IPS-18c (cell line): ENCODE results near the gene ABHD17A.
A peak's percentile ranks its signal among the peaks of the same experiment; 100 is the strongest.

ENCODE experiments used
- H3K4me3 ChIP-seq: 2 replicates; pipeline ENCODE4 v1.7.0; 2013; ENCODE audit warnings: low read depth, mild to moderate bottlenecking, low read length, moderate library complexity; ENCODE audit not compliant: insufficient read depth
- H3K9me3 ChIP-seq: one replicate; pipeline ENCODE4 v1.6.1; 2013; ENCODE audit warnings: mild to moderate bottlenecking, low read length, moderate library complexity; ENCODE audit not compliant: control insufficient read depth, insufficient read depth

Gene ABHD17A

GRCh38 chr19:1851654-1852580, 33.4 kb downstream of the ABHD17A start:
- Histone ChIP-seq H3K9me3 (no peaks in the 10 kb centered on the region), H3K4me3 (no peak overlapping the region)

GRCh38 chr19:1850809-1851653, 34.3 kb downstream of the ABHD17A start:
- H3K9me3 ChIP-seq = no peaks in the 10 kb centered on the region
- no peak overlapping the region for H3K4me3 ChIP-seq

GRCh38 chr19:1849886-1850398, 35.4 kb downstream of the ABHD17A start:
- Histone ChIP-seq H3K4me3 (no peak overlapping the region), H3K9me3 (no peaks in the 10 kb centered on the region)

GRCh38 chr19:1849132-1849474, 36.2 kb downstream of the ABHD17A start:
- Histone ChIP-seq H3K4me3 (no peak overlapping the region), H3K9me3 (no peaks in the 10 kb centered on the region)

GRCh38 chr19:1848399-1849131, 36.7 kb downstream of the ABHD17A start, which contains the start of gene REXO1:
TSS of gene REXO1 (minus strand) at chr19:1848483. CDS start at chr19:1848358, 125 bp downstream.
- peak within 1 kb of the TSS; percentile 93 for H3K4me3 ChIP-seq
- H3K9me3 ChIP-seq = no peaks in the 10 kb centered on the region

- H3K4me3 ChIP-seq = peak overlapping the region; percentile 93
- no peaks in the 10 kb centered on the region for H3K9me3 ChIP-seq
Measured at GRCh38 chr19:1847684-1848398, 37.5 kb downstream of the ABHD17A start.

GRCh38 chr19:1847348-1847683, 38.0 kb downstream of the ABHD17A start:
- Histone ChIP-seq H3K9me3 (no peaks in the 10 kb centered on the region), H3K4me3 (peak overlapping the region; percentile 93)

GRCh38 chr19:1846517-1847204, 38.6 kb downstream of the ABHD17A start:
- H3K4me3 ChIP-seq = peak overlapping the region; percentile 93

GRCh38 chr19:1845642-1846041, 39.7 kb downstream of the ABHD17A start:
- Histone ChIP-seq H3K9me3 (no peaks in the 10 kb centered on the region), H3K4me3 (no peak overlapping the region; the same call in 1 of the 2 replicates)

More at GRCh38 chr19:1846517-1847204, 38.6 kb downstream of the ABHD17A start:
- no peaks in the 10 kb centered on the region for H3K9me3 ChIP-seq

- Histone ChIP-seq H3K9me3 (no peaks in the 10 kb centered on the region), H3K4me3 (no peak overlapping the region)
Measured at GRCh38 chr19:1845125-1845515, 40.2 kb downstream of the ABHD17A start.

GRCh38 chr19:1844513-1845124, 40.7 kb downstream of the ABHD17A start:
- no peaks in the 10 kb centered on the region for H3K9me3 ChIP-seq
- no peak overlapping the region for H3K4me3 ChIP-seq

GRCh38 chr19:1843646-1844394, 41.5 kb downstream of the ABHD17A start:
- H3K9me3 ChIP-seq = no peaks in the 10 kb centered on the region
- H3K4me3 ChIP-seq = no peak overlapping the region

- Histone ChIP-seq H3K4me3 (no peak overlapping the region), H3K9me3 (no peaks in the 10 kb centered on the region)
Measured at GRCh38 chr19:1843116-1843515, 42.2 kb downstream of the ABHD17A start.

GRCh38 chr19:1841209-1841924, 43.9 kb downstream of the ABHD17A start:
- Histone ChIP-seq H3K9me3 (no peaks in the 10 kb centered on the region), H3K4me3 (no peak overlapping the region)
